NCI-H510A (cell line): ENCODE measurements around the gene ASRGL1.
A peak's percentile ranks its signal among the peaks of the same experiment; 100 is the strongest.
"Not testable (repeated sequence)": the region's sequence is repeated elsewhere in the genome, so short reads cannot be mapped to it uniquely, and the experiment has no call there.

ENCODE experiments used
- DNase-seq: peaks from one replicate; lab custom pipeline; 2025; lab: John Stamatoyannopoulos, UW

The ASRGL1 gene

GRCh38 chr11:62352355-62353336, 15.4 kb downstream of the ASRGL1 start:
- no peak for DNase-seq

- DNase-seq = peak; percentile 60
Observed at GRCh38 chr11:62353841-62354240, 16.6 kb downstream of the ASRGL1 start.

- DNase-seq = no peak
Observed at GRCh38 chr11:62358273-62358672, 21.0 kb downstream of the ASRGL1 start.

GRCh38 chr11:62359475-62359874, 22.2 kb downstream of the ASRGL1 start:
- DNase-seq = no peak

- no peak for DNase-seq
Observed at GRCh38 chr11:62360685-62361084, 23.4 kb downstream of the ASRGL1 start.

GRCh38 chr11:62368861-62369477, 31.7 kb downstream of the ASRGL1 start:
- not testable (repeated sequence) for DNase-seq

- no peak for DNase-seq
Observed at GRCh38 chr11:62370743-62371440, 33.6 kb downstream of the ASRGL1 start.

GRCh38 chr11:62372871-62373270, 35.6 kb downstream of the ASRGL1 start:
- DNase-seq = no peak

- DNase-seq = no peak
Observed at GRCh38 chr11:62373464-62374119, 36.3 kb downstream of the ASRGL1 start.

GRCh38 chr11:62374801-62375200, 37.6 kb downstream of the ASRGL1 start:
- DNase-seq = no peak

GRCh38 chr11:62378459-62379063, 41.3 kb downstream of the ASRGL1 start:
- DNase-seq = not testable (repeated sequence)

GRCh38 chr11:62379586-62379985, 42.3 kb downstream of the ASRGL1 start:
- not testable (repeated sequence) for DNase-seq

- not testable (repeated sequence) for DNase-seq
Observed at GRCh38 chr11:62380821-62381245, 43.6 kb downstream of the ASRGL1 start.

- DNase-seq = no peak
Observed at GRCh38 chr11:62383822-62384221, 46.6 kb downstream of the ASRGL1 start.

GRCh38 chr11:62386083-62386482, 48.8 kb downstream of the ASRGL1 start:
- DNase-seq = not testable (repeated sequence)

- no peak for DNase-seq
Observed at GRCh38 chr11:62387381-62387780, 50.1 kb downstream of the ASRGL1 start.

GRCh38 chr11:62388999-62389398, 51.8 kb downstream of the ASRGL1 start:
- no peak for DNase-seq

- no peak for DNase-seq
Observed at GRCh38 chr11:62390237-62390636, 53.0 kb downstream of the ASRGL1 start.

- no peak for DNase-seq
Observed at GRCh38 chr11:62390722-62391121, 53.5 kb downstream of the ASRGL1 start.

- DNase-seq = no peak
Observed at GRCh38 chr11:62391642-62392425, 54.6 kb downstream of the ASRGL1 start.

GRCh38 chr11:62392506-62392905, 55.3 kb downstream of the ASRGL1 start:
- DNase-seq = no peak
